Adipose tissue (tissue), 3 donors: Measurements from ENCODE around the gene AMPD1. TPM values are rescaled to one million over a fixed set of nuclear protein-coding genes. Genes with fewer than 3 reads are reported as not detected.

Experiments
- H3K27ac ChIP-seq: one replicate; pipeline ENCODE4 v1.5.1; 2013; ENCODE audit warnings: low read depth, low read length
- whole genome bisulfite sequencing, 3 donors: extraction: QIAGEN DNeasy Blood & Tissue Kit; methylation state at CpG; one replicate each; pipeline ENCODE4 v1.1.7; 2013; 5-methylcytosine and 5-hydroxymethylcytosine counted together
- polyA plus RNA-seq, 3 donors: library from polyadenylated mRNA; stranded (reverse); fragments of 200-250 nt; gene quantifications; one replicate each; pipeline ENCODE4 v1.2.3, GENCODE V29; 2013
- donor health status: healthy with polysubstance abuse.
- donor health status: Bipolar disorder and iron deficiency.
- donor health status: healthy.

AMPD1 gene
- polyA plus RNA-seq, 3 donors = 0.03 TPM; not detected in 2

GRCh38 chr1:114703242-114703641 lies 7.9 kb upstream of the AMPD1 start:
- 77 to 97% (median 89%) methylated on average over 1 of the region's 1 CpG for WGBS, 3 donors
- no peak overlapping the region for H3K27ac ChIP-seq

- no peak overlapping the region for H3K27ac ChIP-seq
- WGBS, 3 donors = 91 to 94% (median 93%) methylated on average over 5 of the region's 5 CpGs
Measured at GRCh38 chr1:114702737-114703136, 7.4 kb upstream of the AMPD1 start.

DNA sequence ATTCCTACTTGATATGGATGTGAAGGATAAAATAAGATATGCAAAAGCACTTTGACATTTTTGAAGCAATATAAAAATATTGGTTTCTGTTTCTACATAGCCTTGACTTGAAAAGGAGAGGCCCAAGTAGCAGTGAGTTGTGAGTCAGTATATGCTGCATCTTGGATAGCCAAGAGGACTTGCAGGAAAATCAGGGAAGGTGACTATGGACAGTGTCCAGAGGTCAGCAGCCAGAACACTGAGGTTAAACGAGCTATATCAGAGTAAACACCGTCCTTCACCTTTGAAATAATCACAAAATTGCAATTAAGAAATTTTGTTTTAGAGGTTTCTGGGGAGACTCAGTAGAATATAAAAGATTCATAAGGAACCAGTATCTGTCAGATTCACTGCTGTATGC lies 6.6 kb upstream of the AMPD1 start:
- 63 to 83% (median 73%) methylated on average over 2 of the region's 2 CpGs for WGBS, 3 donors
- no peak overlapping the region for H3K27ac ChIP-seq

DNA sequence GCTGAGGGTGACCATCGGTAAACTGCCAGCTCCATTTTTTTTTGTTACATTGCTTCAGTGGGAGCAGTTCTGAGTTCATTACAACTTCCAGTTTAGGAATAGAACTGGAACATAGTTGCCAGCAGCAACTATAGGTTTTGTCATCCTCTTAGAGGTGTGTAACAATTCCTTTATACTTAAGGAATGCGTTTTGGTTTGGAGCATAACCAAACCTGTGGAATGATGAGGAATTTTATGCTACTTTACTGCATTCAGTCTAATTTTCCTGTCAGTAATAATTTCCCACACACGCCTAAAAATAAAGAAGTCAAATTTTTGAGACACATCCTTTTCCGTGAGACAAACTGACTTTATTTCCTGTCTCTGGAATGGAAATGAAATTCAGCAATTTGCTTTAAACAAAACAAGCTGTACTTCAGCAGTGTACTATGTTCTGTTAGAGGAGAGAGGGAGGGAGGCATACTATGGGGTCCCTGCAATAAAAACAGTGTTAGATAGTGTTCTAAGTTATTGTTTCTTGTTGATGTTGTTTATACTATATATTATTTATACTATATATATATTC lies 4.8 kb upstream of the AMPD1 start:
- WGBS, 3 donors = 37 to 56% (median 44%) methylated on average over 4 of the region's 4 CpGs
- H3K27ac ChIP-seq = no peak overlapping the region

GRCh38 chr1:114696810-114697209 lies 1.5 kb upstream of the AMPD1 start:
- H3K27ac ChIP-seq = no peak overlapping the region

GRCh38 chr1:114694540-114695310 lies 621 bp downstream of the AMPD1 start:
- WGBS, 3 donors = 80 to 87% (median 87%) methylated on average over 9 of the region's 9 CpGs
- no peak overlapping the region for H3K27ac ChIP-seq

DNA sequence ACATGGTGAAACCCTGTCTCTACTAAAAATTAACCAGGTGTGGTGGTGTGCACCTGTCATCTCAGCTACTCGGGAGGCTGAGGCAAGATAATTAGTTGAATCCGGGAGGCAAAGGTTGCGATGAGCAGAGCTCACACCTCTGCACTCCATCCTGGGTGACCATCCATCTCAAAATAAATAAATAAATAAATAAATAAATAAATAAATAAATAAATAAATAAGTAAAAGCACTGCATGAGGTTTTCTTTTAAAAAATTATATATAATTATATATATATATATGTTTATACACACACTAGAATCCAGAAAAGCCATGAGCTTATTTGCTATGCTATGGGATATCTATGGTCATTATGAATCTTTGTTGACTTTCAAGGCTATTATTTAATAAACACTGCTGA lies 2.4 kb downstream of the AMPD1 start:
- H3K27ac ChIP-seq = no peak overlapping the region
- WGBS, 3 donors = 84 to 94% (median 93%) methylated on average over 3 of the region's 3 CpGs

GRCh38 chr1:114691061-114691460 lies 4.3 kb downstream of the AMPD1 start:
- 76 to 93% (median 76%) methylated on average over 2 of the region's 2 CpGs for WGBS, 3 donors
- H3K27ac ChIP-seq = no peak overlapping the region

- WGBS, 3 donors = 73 to 76% (median 75%) methylated on average over 1 of the region's 1 CpG
- no peak overlapping the region for H3K27ac ChIP-seq
Measured at GRCh38 chr1:114690148-114690547, 5.2 kb downstream of the AMPD1 start.

DNA sequence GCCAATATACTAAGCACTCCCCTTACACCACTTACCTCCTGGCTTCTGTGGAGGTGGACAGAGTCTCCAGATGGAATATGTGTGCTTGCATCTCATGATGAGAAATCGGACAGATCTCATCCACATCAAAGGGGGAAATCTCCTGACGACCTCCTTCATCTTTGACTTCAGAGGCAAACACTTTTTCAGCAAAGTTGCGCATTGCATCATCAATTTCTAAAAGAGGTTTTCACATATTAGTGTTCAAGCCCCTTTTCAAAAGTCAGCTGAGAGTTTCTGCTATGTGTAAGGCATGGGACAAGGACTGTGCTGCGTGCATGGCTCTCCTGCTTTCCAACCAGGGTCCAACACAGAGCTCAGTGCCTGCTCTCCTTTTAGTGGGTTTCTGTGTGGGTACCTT lies 6.8 kb downstream of the AMPD1 start:
- H3K27ac ChIP-seq = no peak overlapping the region
- 77 to 86% (median 83%) methylated on average over 4 of the region's 4 CpGs for WGBS, 3 donors

DNA sequence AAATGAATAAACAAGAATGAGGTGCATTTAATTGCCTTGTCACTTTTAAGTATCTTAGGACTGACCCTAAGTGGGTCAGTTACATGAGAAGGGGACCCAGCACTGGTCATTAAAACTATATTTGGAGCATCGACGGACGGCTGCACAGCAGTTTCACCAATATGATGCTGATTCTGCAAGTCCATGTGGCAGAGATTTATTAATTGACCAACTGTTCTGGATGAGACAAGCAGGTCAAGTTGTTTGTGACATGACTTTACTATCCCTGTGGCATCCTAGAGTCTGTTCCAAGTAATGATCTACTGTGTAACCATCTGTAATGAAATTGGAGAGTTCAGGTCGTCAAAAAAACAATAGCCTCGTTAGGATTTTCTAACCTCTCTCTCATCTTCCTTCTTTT lies 9.5 kb downstream of the AMPD1 start:
- H3K27ac ChIP-seq = no peak overlapping the region
- WGBS, 3 donors = 68 to 82% (median 77%) methylated on average over 5 of the region's 5 CpGs

GRCh38 chr1:114677691-114678090 lies 17.7 kb downstream of the AMPD1 start:
- WGBS, 3 donors = 62 to 79% (median 72%) methylated on average over 5 of the region's 5 CpGs
- H3K27ac ChIP-seq = no peak overlapping the region

- H3K27ac ChIP-seq = no peak overlapping the region
- WGBS, 3 donors = 81 to 87% (median 85%) methylated on average over 1 of the region's 1 CpG
Measured at GRCh38 chr1:114676115-114676514, 19.2 kb downstream of the AMPD1 start.

DNA sequence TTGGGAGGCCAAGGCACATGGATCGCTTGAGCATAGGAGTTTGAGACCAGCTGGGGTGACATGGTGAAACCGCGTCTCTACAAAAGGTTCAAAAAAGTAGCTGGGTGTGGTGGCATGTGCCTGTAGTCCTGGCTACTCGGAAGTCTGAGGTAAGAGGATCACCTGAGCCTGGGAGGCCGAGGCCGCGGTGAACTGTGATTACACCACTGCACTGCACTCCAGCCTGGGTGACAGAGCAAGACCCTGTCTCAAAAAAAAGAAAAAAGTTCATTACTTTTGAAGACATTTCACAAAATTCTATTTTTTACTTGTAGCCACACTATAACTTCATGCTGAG lies 23.4 kb downstream of the AMPD1 start:
- 83 to 89% (median 87%) methylated on average over 7 of the region's 7 CpGs for whole genome bisulfite sequencing, 3 donors
- H3K27ac ChIP-seq = no peak overlapping the region

- 61 to 69% (median 68%) methylated on average over 9 of the region's 9 CpGs for WGBS, 3 donors
- H3K27ac ChIP-seq = no peak overlapping the region
Measured at GRCh38 chr1:114671011-114671938, 24.1 kb downstream of the AMPD1 start.

DNA sequence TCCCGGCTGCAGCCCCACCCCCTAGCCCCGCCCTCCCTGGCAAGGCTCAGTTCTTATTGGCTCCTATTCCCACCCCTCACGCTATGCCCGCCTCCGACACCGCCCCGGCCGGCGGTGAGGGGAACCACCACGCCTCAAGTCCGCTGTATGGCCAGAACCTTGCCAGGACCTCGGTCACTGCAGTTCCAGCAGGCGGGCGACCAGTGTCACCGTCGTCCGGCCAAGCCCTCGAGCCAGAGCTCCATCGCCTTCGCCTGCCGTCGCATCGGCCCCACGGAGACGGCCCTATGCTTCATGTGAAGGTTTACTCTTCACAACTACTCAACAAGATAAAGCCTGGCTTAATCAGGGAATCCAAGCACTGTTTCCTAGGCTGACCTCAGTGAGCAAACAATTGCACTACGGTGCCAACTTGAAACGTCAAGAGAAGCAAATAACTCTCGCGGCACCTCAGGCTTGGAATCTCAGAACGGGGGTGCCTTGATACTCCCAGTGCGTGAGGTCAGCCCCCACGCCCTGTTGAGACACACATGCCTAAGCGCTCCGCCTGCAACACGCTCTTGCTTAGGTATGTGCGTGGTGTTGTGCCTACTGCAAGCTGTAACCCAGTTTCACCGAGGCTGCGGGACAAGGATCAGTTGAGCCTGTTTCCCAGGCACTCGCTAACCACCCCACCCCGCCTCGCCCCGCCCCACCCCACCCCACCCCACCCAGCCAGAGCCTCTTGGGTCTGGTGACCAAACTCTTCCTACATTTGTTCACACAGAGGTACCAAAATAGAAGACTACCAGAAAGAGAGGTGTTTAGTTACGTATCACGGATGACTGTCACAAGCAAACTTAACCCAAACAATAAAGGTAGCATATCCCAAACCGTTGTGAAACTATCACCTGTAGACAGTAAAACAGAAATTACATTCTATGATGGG lies 25.0 kb downstream of the AMPD1 start:
- H3K27ac ChIP-seq = no peak overlapping the region
- 3 to 5% (median 3%) methylated on average over 45 of the region's 45 CpGs for WGBS, 3 donors

DNA sequence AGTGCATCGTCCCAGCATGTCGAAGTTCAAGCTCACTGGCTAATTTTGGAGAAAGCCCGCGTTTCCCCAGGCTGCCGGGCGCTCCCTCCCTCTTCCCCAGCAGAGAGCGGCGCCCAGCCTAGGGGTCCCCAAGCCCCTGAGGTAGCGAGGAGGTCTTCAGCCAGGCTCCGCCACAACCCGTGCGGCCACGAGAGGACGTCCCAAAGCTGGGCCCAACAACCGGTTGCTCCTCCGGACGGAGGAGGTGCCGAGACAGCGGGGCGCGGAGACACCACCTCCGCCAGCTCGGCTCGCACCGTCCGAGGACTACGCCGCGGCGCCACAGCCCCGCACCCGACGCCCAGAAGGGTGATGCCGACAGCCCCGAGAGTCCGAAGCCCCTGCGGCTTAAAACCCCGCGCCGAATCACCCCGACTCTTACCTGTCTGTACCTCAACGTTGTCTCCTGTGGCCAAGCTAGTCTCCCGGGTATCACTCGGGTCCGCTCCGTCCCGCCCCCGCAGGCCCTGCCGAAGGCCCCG lies 25.7 kb downstream of the AMPD1 start, which contains the start of gene DENND2C:
Gene DENND2C, minus strand, starts transcription at position 488 of the 521 bp plus-strand sequence. CDS start 44,065 bp downstream, outside the sequence.
- WGBS, 3 donors = 0 to 1% (median 0%) methylated on average over 50 of the region's 50 CpGs
- no peak within 1 kb of the TSS for H3K27ac ChIP-seq
